T47D (cell line): ENCODE results near the gene CGNL1.

Experiments
- DNase-seq, 2 experiments: peaks; one replicate each; pipeline versions ENCODE4 v3.0.0 to v3.0.0-alpha.2; 2011 to 2012; ENCODE audit warnings: low read depth in 1 of 2, low spot score in 1 of 2
- JUND ChIP-seq: IDR thresholded peaks from 2 replicates; pipeline ENCODE4 v1.6.1; 2012; ENCODE audit warnings: low read depth
- in situ Hi-C: cut with HindIII; loops from 2 replicates; pipeline ENCODE4 v1.10.0; 2016; ENCODE audit warnings: low sequenced_read_pairs, low pct_unique_long_range_greater_than_20kb

Gene CGNL1

DNA sequence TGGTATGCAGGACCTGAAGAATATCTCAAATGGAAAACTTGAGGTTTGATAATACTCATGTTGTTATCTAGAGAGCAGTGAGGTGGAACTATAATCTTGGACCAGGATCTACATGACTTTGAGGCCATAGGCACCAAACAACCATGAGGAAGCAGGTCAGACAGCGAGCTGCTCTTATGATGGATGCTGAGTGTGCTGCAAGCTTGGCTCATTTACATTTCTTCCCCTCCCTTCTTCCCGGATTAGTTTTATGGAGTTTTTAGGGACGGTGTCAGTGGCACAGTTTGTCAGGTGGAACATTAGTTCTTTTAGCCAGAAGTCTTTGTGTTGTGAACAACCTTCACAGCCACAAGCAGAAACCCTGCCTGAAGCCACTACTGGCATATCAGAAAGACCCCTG is 207.4 kb downstream of the CGNL1 start:
- in situ Hi-C loops = no loop called here
- no peak for DNase-seq
- no peak for TF ChIP-seq JUND

GRCh38 chr15:57586661-57587424 is 210.5 kb downstream of the CGNL1 start:
- no peak for TF ChIP-seq JUND

GRCh38 chr15:57589281-57589680 is 213.0 kb downstream of the CGNL1 start:
- in situ Hi-C loops = no loop called here
- DNase-seq = no peak
- no peak for TF ChIP-seq JUND

More at GRCh38 chr15:57586661-57587424, 210.5 kb downstream of the CGNL1 start:
- no peak for DNase-seq
- in situ Hi-C loops = no loop called here

DNA sequence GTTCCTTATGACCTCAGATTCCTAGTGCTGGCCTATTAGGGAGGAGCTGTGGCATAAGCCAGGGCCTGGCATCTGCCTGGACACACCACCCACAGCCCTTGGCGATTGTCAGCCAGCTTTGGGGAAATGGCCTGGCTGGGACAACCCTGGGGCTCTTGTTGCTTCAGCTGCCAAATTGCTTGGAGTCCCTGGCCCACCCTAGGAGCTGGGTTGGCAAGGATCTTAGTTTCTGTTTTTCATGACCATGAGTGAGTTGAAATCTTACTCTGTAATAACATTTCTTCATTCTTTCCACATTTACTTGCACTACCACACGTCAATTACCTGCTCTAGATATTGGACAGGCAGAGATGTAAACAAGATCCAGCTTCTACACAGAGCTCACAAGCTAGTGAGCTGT is 213.4 kb downstream of the CGNL1 start:
- in situ Hi-C loops = no loop called here
- DNase-seq = peak in 1 of 2 experiments; percentile 54
- TF ChIP-seq JUND = no peak

DNA sequence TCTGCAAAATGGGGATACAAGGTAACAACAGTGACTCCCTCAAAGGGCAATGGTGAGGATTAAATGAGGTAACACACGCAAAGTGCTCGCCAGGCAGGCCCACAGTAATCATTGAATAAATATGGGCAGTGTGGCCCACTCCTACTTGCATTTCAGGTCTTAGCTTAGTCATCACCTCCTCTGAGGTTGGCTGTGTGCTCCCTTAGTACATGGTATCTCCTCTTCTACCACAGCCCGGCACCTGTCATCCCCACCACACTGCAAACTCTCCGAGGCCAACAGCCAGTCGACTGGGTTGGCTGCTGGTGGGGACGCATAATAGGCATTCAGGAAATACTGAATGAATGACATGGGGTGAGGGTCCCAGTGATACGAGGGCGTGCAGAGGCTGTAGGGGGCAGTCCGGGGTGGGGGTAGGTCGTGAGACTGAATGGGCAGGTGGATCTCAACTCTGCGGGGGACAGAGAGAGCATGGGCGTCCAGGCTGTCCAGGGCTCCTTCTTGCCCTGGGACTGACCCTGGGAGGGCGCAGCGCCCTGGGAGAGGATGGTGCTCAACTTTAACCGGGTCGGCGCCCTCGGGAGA is 215.0 kb downstream of the CGNL1 start:
- in situ Hi-C loops = no loop called here
- DNase-seq = peak in 1 of 2 experiments; percentile 82
- no peak for TF ChIP-seq JUND

GRCh38 chr15:57591822-57592367 is 215.6 kb downstream of the CGNL1 start, which contains the start of gene MYZAP:
Gene MYZAP, plus strand, starts transcription at chr15:57591904. Its CDS starts 131 bp downstream, at chr15:57592035.
- in situ Hi-C loops = no loop called here
- no peak for TF ChIP-seq JUND
- peak in 1 of 2 experiments; percentile 84 for DNase-seq

DNA sequence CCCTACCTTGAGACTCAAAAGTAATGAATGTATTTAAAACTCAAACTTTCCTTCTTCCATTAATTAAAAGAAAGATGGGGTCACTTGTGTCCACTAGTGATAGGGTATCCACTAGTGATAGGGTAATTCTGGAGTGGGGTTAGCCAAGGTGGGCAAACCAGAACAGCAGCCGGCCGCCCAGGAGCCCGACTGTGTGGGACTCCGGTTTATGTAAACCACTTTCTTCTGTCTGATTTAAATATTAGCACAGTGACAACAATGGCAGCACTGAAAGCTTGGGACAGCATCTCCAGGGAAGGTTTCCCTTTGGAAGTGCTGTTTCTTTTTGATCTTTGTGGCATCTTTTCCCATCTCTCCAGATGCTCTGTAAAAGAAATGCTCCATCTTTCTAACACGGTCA is 216.1 kb downstream of the CGNL1 start:
- in situ Hi-C loops = no loop called here

DNA sequence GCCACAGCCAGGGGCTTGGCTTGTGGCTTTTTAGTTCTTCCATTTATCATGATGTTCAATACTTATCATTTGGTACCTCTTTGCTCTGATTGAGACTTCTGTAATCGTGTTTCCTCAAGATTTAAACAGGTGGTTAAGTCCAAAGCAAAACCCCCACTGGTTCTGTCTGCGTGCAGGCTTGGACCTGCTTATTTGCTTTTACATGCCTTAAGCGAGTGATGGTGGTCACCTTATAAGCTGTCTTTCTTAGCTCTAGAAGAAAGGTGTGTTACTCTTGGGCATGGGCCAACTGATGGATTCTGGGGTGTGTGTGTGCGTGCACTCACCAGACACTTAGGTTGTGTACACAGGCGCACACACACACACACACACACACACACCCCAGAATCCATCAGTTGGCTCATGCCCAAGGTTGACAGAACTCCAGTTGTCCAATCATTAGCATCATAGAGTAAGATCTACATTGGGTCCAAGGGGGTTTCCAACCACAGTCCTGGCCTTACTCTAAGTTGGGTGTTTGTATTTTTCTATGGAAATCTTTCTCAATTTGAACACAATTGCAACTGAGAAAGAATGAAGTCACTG is 216.6 kb downstream of the CGNL1 start:
- in situ Hi-C loops = no loop called here
- no peak for DNase-seq
- TF ChIP-seq JUND = no peak

More for the DNA sequence above, 216.1 kb downstream of the CGNL1 start:
- DNase-seq = no peak
- no peak for TF ChIP-seq JUND

- no peak for TF ChIP-seq JUND
- no peak for DNase-seq
- in situ Hi-C loops = no loop called here
Measured at GRCh38 chr15:57594479-57594878, 218.2 kb downstream of the CGNL1 start.

- in situ Hi-C loops = no loop called here
- DNase-seq = no peak
- TF ChIP-seq JUND = no peak
Measured at GRCh38 chr15:57595011-57595866, 218.9 kb downstream of the CGNL1 start.

DNA sequence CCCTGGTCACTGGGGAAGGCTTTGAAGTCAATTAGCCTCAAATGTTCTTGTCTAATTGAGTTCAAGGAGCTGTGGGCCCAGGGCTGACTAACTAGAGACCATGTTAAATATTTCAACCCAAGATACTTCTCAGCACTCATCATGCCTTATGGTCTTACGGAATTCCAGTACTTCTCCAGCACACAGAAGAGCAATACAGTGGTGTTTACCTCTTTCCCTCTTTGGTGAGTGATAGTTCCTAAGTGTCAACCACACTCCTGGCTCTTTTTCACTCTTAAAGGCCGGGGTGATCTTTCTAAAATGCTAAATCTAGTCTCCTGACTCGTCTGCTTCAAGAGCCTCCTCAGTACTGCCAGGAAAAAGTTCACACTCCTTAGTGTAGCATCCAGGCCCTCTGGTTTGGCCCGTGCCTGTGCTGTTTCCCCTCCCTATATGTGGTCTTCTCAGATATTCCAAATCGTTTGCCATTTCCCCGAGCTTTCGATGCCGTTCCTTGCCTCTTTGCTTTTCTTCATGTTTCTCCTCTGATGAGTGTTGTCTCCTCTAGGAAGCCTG is 220.1 kb downstream of the CGNL1 start:
- TF ChIP-seq JUND = no peak
- in situ Hi-C loops = no loop called here
- no peak for DNase-seq

- DNase-seq = no peak
- in situ Hi-C loops = no loop called here
- no peak for TF ChIP-seq JUND
Measured at GRCh38 chr15:57596978-57597377, 220.7 kb downstream of the CGNL1 start.
